ENCODE measurements around the gene BRPF3. TPM values are rescaled to one million over a fixed set of nuclear protein-coding genes. Genes with fewer than 3 reads are reported as not detected.
"Not testable (repeated sequence)": the region's sequence is repeated elsewhere in the genome, so short reads cannot be mapped to it uniquely, and the experiment has no call there.

Gene BRPF3
- total and polyA plus RNA-seq, 2 donors, result 15.3 to 17.5 TPM

GRCh38 chr6:36209606-36210005 is 13.1 kb downstream of the BRPF3 start:
- H3K36me3 ChIP-seq (ENCODE audit: insufficient read depth), result peaks cover 7% of the 10 kb centered on the region
- no peak overlapping the region for H3K4me3 ChIP-seq (ENCODE audit: low read depth, low read length)
- 95% methylated on average over 1 of the region's 1 CpG for WGBS
- no peak overlapping the region for H3K27ac ChIP-seq (ENCODE audit: low read depth)
- no peak for DNase-seq (ENCODE audit: extremely low spot score)
- H3K4me1 ChIP-seq (ENCODE audit: insufficient read depth), result no peaks in the 10 kb centered on the region

DNA sequence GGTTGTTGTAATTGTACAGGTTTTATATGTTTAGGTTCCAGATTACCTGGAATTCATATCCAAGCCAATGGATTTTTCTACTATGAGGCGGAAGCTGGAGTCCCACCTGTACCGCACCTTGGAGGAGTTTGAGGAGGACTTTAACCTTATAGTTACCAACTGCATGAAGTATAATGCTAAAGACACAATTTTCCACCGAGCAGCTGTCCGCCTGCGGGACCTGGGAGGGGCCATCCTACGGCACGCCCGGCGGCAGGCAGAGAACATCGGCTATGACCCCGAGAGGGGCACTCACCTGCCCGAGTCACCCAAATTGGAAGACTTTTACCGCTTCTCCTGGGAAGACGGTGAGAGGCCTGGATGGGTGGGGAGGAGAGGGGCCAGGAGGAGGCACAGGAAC is 13.6 kb downstream of the BRPF3 start:
- 94% methylated on average over 14 of the region's 14 CpGs for WGBS
- H3K27ac ChIP-seq (ENCODE audit: low read depth), result no peak overlapping the region
- H3K4me1 ChIP-seq (ENCODE audit: insufficient read depth), result no peaks in the 10 kb centered on the region
- peaks cover 7% of the 10 kb centered on the region for H3K36me3 ChIP-seq (ENCODE audit: insufficient read depth)
- DNase-seq (ENCODE audit: extremely low spot score), result no peak
- no peak overlapping the region for H3K4me3 ChIP-seq (ENCODE audit: low read depth, low read length)

GRCh38 chr6:36210886-36211595 is 14.5 kb downstream of the BRPF3 start:
- Histone ChIP-seq H3K4me1 (ENCODE audit: insufficient read depth) (no peaks in the 10 kb centered on the region), H3K27ac (ENCODE audit: low read depth) (no peak overlapping the region), H3K36me3 (ENCODE audit: insufficient read depth) (peaks cover 7% of the 10 kb centered on the region), H3K4me3 (ENCODE audit: low read depth, low read length) (no peak overlapping the region)
- no peak for DNase-seq (ENCODE audit: extremely low spot score)
- 93% methylated on average over 18 of the region's 18 CpGs for WGBS

DNA sequence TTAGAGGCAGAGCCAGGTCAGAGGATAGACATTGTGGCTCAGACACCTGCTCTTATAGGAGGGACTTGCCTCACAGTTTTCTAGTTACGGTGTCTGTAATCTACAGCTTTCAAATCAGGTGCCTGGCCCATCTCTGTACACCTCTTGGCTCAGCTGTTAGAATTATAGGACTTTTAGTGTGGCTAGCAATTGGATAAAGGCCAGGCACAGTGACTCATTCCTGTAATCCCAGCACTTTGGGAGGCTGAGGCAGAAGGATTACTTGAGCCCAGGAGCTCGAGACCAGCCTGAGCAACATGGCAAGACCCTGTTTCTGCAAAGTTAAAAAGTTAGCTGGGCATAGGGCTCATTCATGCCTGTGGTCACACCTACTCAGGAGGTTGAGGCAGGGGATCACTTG is 20.0 kb downstream of the BRPF3 start:
- Histone ChIP-seq H3K4me1 (ENCODE audit: insufficient read depth) (peaks cover under 1% of the 10 kb centered on the region), H3K27ac (ENCODE audit: low read depth) (no peak overlapping the region), H3K4me3 (ENCODE audit: low read depth, low read length) (no peak overlapping the region), H3K36me3 (ENCODE audit: insufficient read depth) (no peaks in the 10 kb centered on the region)
- no peak for DNase-seq (ENCODE audit: extremely low spot score)
- 50% methylated on average over 2 of the region's 2 CpGs for WGBS

DNA sequence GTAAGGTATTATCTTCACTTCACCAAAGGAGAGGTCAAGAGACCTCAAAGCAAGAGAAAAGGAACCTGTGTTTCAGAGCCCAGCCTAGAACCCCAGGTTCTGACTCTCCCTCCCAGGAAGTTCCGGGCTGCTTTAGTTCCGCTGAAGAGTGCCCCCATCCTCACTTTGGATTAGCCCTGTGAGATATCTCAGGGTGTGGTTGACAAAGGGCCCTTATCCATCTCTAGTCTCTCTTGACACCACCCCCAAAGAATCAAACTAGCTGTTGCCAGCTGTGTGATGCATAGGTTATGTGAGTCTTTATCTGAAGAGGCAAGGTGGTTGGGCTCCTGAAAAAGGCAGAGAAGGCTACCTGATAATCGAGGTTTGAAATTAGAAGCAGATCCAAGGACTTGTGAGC is 20.6 kb downstream of the BRPF3 start:
- H3K4me3 ChIP-seq (ENCODE audit: low read depth, low read length), result no peak overlapping the region
- DNase-seq (ENCODE audit: extremely low spot score), result no peak
- no peak overlapping the region for H3K27ac ChIP-seq (ENCODE audit: low read depth)
- WGBS, result 93% methylated on average over 3 of the region's 3 CpGs
- no peaks in the 10 kb centered on the region for H3K36me3 ChIP-seq (ENCODE audit: insufficient read depth)
- peaks cover 1% of the 10 kb centered on the region for H3K4me1 ChIP-seq (ENCODE audit: insufficient read depth)

- Histone ChIP-seq H3K36me3 (ENCODE audit: insufficient read depth) (no peaks in the 10 kb centered on the region), H3K27ac (ENCODE audit: low read depth) (no peak overlapping the region), H3K4me3 (ENCODE audit: low read depth, low read length) (no peak overlapping the region)
These were observed 21.4 kb downstream of the BRPF3 start for GRCh38 chr6:36217946-36218345.

GRCh38 chr6:36218516-36218915 is 22.0 kb downstream of the BRPF3 start:
- H3K4me3 ChIP-seq (ENCODE audit: low read depth, low read length); H3K27ac ChIP-seq (ENCODE audit: low read depth); DNase-seq (ENCODE audit: extremely low spot score); H3K4me1 ChIP-seq (ENCODE audit: insufficient read depth); H3K36me3 ChIP-seq (ENCODE audit: insufficient read depth): not testable (repeated sequence)
- WGBS, result 95% methylated on average over 9 of the region's 9 CpGs

More at GRCh38 chr6:36217946-36218345, 21.4 kb downstream of the BRPF3 start:
- no peak for DNase-seq (ENCODE audit: extremely low spot score)
- 98% methylated on average over 1 of the region's 1 CpG for WGBS
- peaks cover 1% of the 10 kb centered on the region for H3K4me1 ChIP-seq (ENCODE audit: insufficient read depth)

DNA sequence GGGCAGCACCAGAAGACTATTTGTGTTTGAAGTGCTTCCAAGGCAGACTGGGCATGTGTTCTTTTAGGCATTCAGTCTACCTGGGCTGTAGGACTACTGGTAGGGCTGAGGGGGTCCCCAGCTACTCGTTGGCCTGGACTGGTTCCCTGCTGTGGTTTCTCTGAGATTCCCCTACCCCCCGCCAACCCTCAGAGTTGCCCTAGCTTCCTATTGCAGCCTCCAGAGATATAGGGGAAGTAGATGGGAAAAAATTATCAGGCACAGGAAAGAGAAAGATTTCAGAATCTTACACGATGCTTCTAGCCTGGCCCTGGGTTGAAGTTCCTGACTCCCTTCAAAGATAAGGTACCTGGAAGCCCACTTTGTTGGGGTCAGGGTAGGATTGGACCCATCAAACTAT is 22.5 kb downstream of the BRPF3 start:
- 78% methylated on average over 3 of the region's 3 CpGs for WGBS
- Histone ChIP-seq H3K36me3 (ENCODE audit: insufficient read depth) (no peaks in the 10 kb centered on the region), H3K4me1 (ENCODE audit: insufficient read depth) (peaks cover 1% of the 10 kb centered on the region), H3K27ac (ENCODE audit: low read depth) (no peak overlapping the region), H3K4me3 (ENCODE audit: low read depth, low read length) (no peak overlapping the region)
- DNase-seq (ENCODE audit: extremely low spot score), result no peak

DNA sequence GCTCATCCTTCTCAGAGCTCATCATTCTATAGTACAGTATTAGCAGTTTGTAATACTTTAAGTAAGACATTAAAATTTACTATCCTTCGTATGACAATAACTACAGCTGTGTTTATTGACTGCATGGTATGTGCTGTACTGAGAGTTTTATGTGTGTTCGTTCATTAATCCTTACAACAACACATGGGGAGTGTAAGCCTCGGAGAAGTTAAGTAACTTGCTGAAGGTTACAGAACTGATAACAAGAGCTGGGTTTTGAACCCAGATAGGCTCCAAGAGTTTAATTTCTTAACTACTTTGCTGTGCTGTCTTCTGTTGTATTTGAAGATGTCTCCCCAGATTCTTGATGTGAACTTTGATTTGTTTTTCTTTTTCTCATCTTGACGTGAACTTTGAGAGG is 23.7 kb downstream of the BRPF3 start:
- Histone ChIP-seq H3K36me3 (ENCODE audit: insufficient read depth) (no peaks in the 10 kb centered on the region), H3K27ac (ENCODE audit: low read depth) (no peak overlapping the region), H3K4me1 (ENCODE audit: insufficient read depth) (peaks cover 1% of the 10 kb centered on the region), H3K4me3 (ENCODE audit: low read depth, low read length) (no peak overlapping the region)
- no peak for DNase-seq (ENCODE audit: extremely low spot score)
- 64% methylated on average over 4 of the region's 4 CpGs for WGBS

- Histone ChIP-seq H3K4me3 (ENCODE audit: low read depth, low read length) (no peak overlapping the region), H3K27ac (ENCODE audit: low read depth) (no peak overlapping the region), H3K4me1 (ENCODE audit: insufficient read depth) (peaks cover 1% of the 10 kb centered on the region), H3K36me3 (ENCODE audit: insufficient read depth) (no peaks in the 10 kb centered on the region)
- 73% methylated on average over 2 of the region's 2 CpGs for WGBS
- no peak for DNase-seq (ENCODE audit: extremely low spot score)
These were observed 25.1 kb downstream of the BRPF3 start for GRCh38 chr6:36221674-36222073.

- H3K36me3 ChIP-seq (ENCODE audit: insufficient read depth), result no peaks in the 10 kb centered on the region
- H3K27ac ChIP-seq (ENCODE audit: low read depth), result no peak overlapping the region
- H3K4me3 ChIP-seq (ENCODE audit: low read depth, low read length), result no peak overlapping the region
- no peak for DNase-seq (ENCODE audit: extremely low spot score)
- WGBS, result 71% methylated on average over 4 of the region's 4 CpGs
- peaks cover 3% of the 10 kb centered on the region for H3K4me1 ChIP-seq (ENCODE audit: insufficient read depth)
These were observed 26.4 kb downstream of the BRPF3 start for GRCh38 chr6:36222924-36223323.

GRCh38 chr6:36223706-36224105 is 27.2 kb downstream of the BRPF3 start:
- 94% methylated on average over 1 of the region's 1 CpG for WGBS
- DNase-seq (ENCODE audit: extremely low spot score), result no peak
- Histone ChIP-seq H3K36me3 (ENCODE audit: insufficient read depth) (no peaks in the 10 kb centered on the region), H3K27ac (ENCODE audit: low read depth) (no peak overlapping the region), H3K4me1 (ENCODE audit: insufficient read depth) (peaks cover 3% of the 10 kb centered on the region), H3K4me3 (ENCODE audit: low read depth, low read length) (no peak overlapping the region)

GRCh38 chr6:36224918-36225461 is 28.4 kb downstream of the BRPF3 start:
- Histone ChIP-seq H3K36me3 (ENCODE audit: insufficient read depth) (no peaks in the 10 kb centered on the region), H3K27ac (ENCODE audit: low read depth) (no peak overlapping the region), H3K4me3 (ENCODE audit: low read depth, low read length) (no peak overlapping the region), H3K4me1 (ENCODE audit: insufficient read depth) (peaks cover 3% of the 10 kb centered on the region)
- no peak for DNase-seq (ENCODE audit: extremely low spot score)
- WGBS, result 81% methylated on average over 5 of the region's 5 CpGs

DNA sequence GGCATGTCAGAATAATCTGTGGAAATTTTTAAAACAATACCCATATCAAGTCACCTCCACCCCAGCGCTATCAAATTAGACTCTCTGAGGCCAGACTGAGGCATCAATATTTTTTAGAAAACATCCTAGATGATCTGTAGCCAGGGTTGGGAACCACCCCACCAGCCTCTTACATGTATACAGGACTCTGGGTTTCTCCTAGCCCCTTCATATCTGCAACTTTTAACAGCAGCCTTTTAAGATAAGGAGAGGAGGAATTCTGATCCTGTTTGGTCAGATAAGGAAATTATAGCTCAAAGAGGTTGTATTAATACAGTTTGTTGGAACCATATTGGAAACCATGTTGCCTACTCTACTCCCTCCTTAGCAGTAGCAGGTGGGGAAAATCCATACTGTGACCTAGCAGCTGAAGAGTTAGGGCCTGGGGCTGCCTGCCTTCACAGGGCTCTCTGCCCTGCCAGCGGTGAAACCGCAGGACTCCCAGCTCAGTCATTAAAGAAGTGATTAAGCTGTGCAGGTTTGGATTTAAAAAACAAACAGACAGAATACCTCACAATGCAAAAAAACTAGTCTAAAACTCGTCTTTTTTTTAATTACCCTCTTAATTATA is 30.0 kb downstream of the BRPF3 start:
- H3K36me3 ChIP-seq (ENCODE audit: insufficient read depth), result no peaks in the 10 kb centered on the region
- no peak for DNase-seq (ENCODE audit: extremely low spot score)
- H3K27ac ChIP-seq (ENCODE audit: low read depth), result no peak overlapping the region
- H3K4me1 ChIP-seq (ENCODE audit: insufficient read depth), result peaks cover 3% of the 10 kb centered on the region
- H3K4me3 ChIP-seq (ENCODE audit: low read depth, low read length), result no peak overlapping the region
- WGBS, result 78% methylated on average over 4 of the region's 4 CpGs

Measured in urinary bladder (tissue), 4 donors.